Esophagus muscularis mucosa (tissue), 3 donors: ENCODE data around the gene FOSL2.
A peak's percentile ranks its signal among the peaks of the same experiment; 100 is the strongest.

Source experiments
- CTCF ChIP-seq, 3 experiments: fragments of 200-600 bp in 2 of 3; fragments of 450-650 bp in 1 of 3; sonication (generic) in 2 of 3; IDR thresholded peaks; one replicate each; pipeline ENCODE4 v1.5.1; 2017 to 2019; ENCODE audit warnings: antibody characterized with exemption in 3 of 3, mild to moderate bottlenecking in 2 of 3, moderate library complexity in 1 of 3
- POLR2A ChIP-seq: fragments of 450-650 bp; IDR thresholded peaks from one replicate; pipeline ENCODE4 v1.6.1; 2017; ENCODE audit warnings: antibody characterized with exemption, moderate library complexity, mild to moderate bottlenecking, low read depth
- POLR2AphosphoS5 ChIP-seq, 2 donors: sonication (generic); formaldehyde crosslinking; IDR thresholded peaks; one replicate each; pipeline ENCODE4 v1.6.1; 2017; ENCODE audit warnings: antibody characterized with exemption in 2 of 2

GRCh38 chr2:28355521-28356094 lies 37.0 kb upstream of the FOSL2 start:
- TF ChIP-seq CTCF (IDR thresholded peaks at IDR 0.05) (no peak), POLR2A (no peak), POLR2AphosphoS5 (IDR thresholded peaks at IDR 0.05) (peak in 1 of 2 donors; percentile 3)
